ENCODE results near the gene ACTN4. TPM values are rescaled to one million over a fixed set of nuclear protein-coding genes. Genes with fewer than 3 reads are reported as not detected.

The ACTN4 gene
- total RNA-seq, 1 experiment from 2014 or later, result 3,297 TPM

DNA sequence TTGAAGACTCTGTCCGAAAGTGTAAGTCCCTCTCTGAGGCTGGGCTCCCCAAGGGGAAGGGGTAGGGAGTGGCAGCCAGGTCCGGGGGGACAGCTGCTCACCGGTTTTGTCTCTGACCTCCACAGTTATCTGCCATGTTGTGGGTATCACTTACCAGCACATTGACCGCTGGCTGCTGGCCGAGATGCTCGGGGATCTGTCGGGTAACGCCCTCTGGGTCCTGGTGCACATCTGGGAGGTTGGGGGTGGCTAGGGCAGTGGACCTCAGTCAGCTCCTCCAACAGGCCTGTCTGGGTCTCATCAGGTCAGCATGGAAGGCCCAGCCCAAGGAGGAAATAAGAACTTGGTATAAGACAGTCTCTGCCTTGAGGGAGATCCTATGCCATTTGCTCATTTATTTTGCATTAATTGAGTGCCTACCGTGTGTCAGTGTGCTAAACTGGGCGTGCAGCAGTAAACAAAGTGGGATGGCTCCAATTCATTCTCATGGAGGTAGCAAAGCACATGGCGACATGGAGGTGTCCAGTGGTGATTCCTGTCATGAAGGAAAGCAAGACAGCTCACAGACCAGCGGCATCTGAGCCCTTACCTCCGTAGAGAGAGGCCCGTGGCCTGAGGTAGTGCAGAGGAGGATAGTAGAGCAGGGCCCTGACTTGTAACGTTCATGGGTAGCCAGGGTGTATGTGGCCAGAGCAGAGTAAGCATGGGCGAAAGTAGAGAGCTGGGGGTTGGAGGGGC lies 14.8 kb upstream of the ACTN4 start:
- Histone ChIP-seq H3K27ac (ENCODE audit: low read length) (no peak overlapping the region), H3K4me3 (ENCODE audit: low read depth in 2 of 2, low read length in 2 of 2) (no peak overlapping the region), H3K4me1 (ENCODE audit: control insufficient read depth, insufficient read depth, low read length) (peaks cover 4% of the 10 kb centered on the region; the same call in 1 of the 2 replicates), H3K27me3 (ENCODE audit: control insufficient read depth, insufficient read depth, low read length) (no peaks in the 10 kb centered on the region), H3K36me3 (ENCODE audit: control insufficient read depth, insufficient read depth, low read length) (peaks cover 39% of the 10 kb centered on the region), H3K9me3 (ENCODE audit: control insufficient read depth, insufficient read depth, low read depth, low read length) (no peaks in the 10 kb centered on the region)
- intact Hi-C loops (cut with micrococcal nuclease; ENCODE audit: unreplicated experiment) (loop anchor here (5.0 to 10.0 kb wide), 2 partner anchors 75 to 228 kb away; partner anchors contain the start of gene FAM98C), in situ Hi-C loops (cut with HindIII; ENCODE audit: low pct_unique_long_range_greater_than_20kb, low sequenced_read_pairs) (no loop called here)
- ATAC-seq (peak; percentile 15), DNase-seq (ENCODE audit: low read depth, low spot score) (no peak)
- TF ChIP-seq TCF7L2 (IDR thresholded peaks at IDR 0.05; ENCODE audit: low read depth, low read length) (no peak), POLR2AphosphoS5 (IDR thresholded peaks at IDR 0.05; ENCODE audit: low read depth, low read length) (no peak), CTCF (IDR thresholded peaks at IDR 0.05) (no peak), SIN3A (IDR thresholded peaks at IDR 0.05; ENCODE audit: borderline replicate concordance, insufficient read depth, low read depth, low read length) (no peak)
- TF ChIP-seq, protein P1, sequence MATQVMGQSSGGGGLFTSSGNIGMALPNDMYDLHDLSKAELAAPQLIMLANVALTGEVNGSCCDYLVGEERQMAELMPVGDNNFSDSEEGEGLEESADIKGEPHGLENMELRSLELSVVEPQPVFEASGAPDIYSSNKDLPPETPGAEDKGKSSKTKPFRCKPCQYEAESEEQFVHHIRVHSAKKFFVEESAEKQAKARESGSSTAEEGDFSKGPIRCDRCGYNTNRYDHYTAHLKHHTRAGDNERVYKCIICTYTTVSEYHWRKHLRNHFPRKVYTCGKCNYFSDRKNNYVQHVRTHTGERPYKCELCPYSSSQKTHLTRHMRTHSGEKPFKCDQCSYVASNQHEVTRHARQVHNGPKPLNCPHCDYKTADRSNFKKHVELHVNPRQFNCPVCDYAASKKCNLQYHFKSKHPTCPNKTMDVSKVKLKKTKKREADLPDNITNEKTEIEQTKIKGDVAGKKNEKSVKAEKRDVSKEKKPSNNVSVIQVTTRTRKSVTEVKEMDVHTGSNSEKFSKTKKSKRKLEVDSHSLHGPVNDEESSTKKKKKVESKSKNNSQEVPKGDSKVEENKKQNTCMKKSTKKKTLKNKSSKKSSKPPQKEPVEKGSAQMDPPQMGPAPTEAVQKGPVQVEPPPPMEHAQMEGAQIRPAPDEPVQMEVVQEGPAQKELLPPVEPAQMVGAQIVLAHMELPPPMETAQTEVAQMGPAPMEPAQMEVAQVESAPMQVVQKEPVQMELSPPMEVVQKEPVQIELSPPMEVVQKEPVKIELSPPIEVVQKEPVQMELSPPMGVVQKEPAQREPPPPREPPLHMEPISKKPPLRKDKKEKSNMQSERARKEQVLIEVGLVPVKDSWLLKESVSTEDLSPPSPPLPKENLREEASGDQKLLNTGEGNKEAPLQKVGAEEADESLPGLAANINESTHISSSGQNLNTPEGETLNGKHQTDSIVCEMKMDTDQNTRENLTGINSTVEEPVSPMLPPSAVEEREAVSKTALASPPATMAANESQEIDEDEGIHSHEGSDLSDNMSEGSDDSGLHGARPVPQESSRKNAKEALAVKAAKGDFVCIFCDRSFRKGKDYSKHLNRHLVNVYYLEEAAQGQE (IDR thresholded peaks at IDR 0.05; ENCODE audit: insufficient read depth in 1 of 2, low read depth in 2 of 2, low read length in 1 of 2), result no peak
- no TSS peak for BruUV-seq (replicated peaks)
- POLR2A ChIA-PET, result interaction anchor here (0.5 to 0.6 kb wide), 2 partner anchors 21 to 177 kb away, joined by 3 to 4 read pairs; no protein-coding TSS in a partner anchor
- CTCF ChIA-PET, result interaction anchor here (0.5 to 3.1 kb wide), 7 partner anchors 14 to 118 kb away, joined by 3 to 27 read pairs (median 6); partner anchors contain the start of gene EIF3K

- no peak overlapping the region for H3K4me3 ChIP-seq (ENCODE audit: low read depth in 2 of 2, low read length in 2 of 2)
- H3K27ac ChIP-seq (ENCODE audit: low read length), result no peak overlapping the region
- TSS peak; percentile 24 for BruUV-seq (replicated peaks)
- in situ Hi-C loops (cut with HindIII; ENCODE audit: low pct_unique_long_range_greater_than_20kb, low sequenced_read_pairs), result no loop called here
- peaks cover 4% of the 10 kb centered on the region; the same call in 1 of the 2 replicates for H3K4me1 ChIP-seq (ENCODE audit: control insufficient read depth, insufficient read depth, low read length)
- POLR2A ChIA-PET, result interaction anchor here (0.5 to 2.0 kb wide), 13 partner anchors 12 to 1830 kb away, joined by 3 to 6 read pairs (median 4); partner anchors contain the start of genes ACTN4, EIF3K, FAM98C and MAP4K1
- CTCF ChIA-PET, result interaction anchor here (0.5 to 3.1 kb wide), 52 partner anchors 7 to 1692 kb away, joined by 3 to 66 read pairs (median 5); partner anchors contain the start of genes ACTN4, EIF3K, FAM98C and GGN
- intact Hi-C loops (cut with micrococcal nuclease; ENCODE audit: unreplicated experiment), result loop anchor here (1.0 to 10.0 kb wide), 4 partner anchors 78 to 230 kb away; partner anchors contain the start of gene FAM98C
- H3K27me3 ChIP-seq (ENCODE audit: control insufficient read depth, insufficient read depth, low read length), result no peaks in the 10 kb centered on the region
- peaks cover 27% of the 10 kb centered on the region for H3K36me3 ChIP-seq (ENCODE audit: control insufficient read depth, insufficient read depth, low read length)
- DNase-seq (ENCODE audit: low read depth, low spot score), result no peak
- TF ChIP-seq, protein P1 (IDR thresholded peaks at IDR 0.05; ENCODE audit: insufficient read depth in 1 of 2, low read depth in 2 of 2, low read length in 1 of 2), result no peak
- TF ChIP-seq SIN3A (IDR thresholded peaks at IDR 0.05; ENCODE audit: borderline replicate concordance, insufficient read depth, low read depth, low read length), result no peak
- peak; percentile 73 for ATAC-seq
- no peaks in the 10 kb centered on the region for H3K9me3 ChIP-seq (ENCODE audit: control insufficient read depth, insufficient read depth, low read depth, low read length)
These were observed 12.5 kb upstream of the ACTN4 start for GRCh38 chr19:38634757-38635482.

Measured in Panc1 (cell line).